Activated CD8-positive, alpha-beta memory T cell treated with anti-CD3 and anti-CD28 coated beads for 48 hours (primary cell): ENCODE results near the gene CXCR5.
"Not testable (repeated sequence)": the region's sequence is repeated elsewhere in the genome, so short reads cannot be mapped to it uniquely, and the experiment has no call there.

Experiments used
- DNase-seq, 3 experiments: peaks; one replicate each; pipeline ENCODE4 v3.0.0-alpha.2; 2020; ENCODE audit warnings: low read depth in 2 of 3, low spot score in 2 of 3

CXCR5 gene, protein sequence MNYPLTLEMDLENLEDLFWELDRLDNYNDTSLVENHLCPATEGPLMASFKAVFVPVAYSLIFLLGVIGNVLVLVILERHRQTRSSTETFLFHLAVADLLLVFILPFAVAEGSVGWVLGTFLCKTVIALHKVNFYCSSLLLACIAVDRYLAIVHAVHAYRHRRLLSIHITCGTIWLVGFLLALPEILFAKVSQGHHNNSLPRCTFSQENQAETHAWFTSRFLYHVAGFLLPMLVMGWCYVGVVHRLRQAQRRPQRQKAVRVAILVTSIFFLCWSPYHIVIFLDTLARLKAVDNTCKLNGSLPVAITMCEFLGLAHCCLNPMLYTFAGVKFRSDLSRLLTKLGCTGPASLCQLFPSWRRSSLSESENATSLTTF

GRCh38 chr11:118883368-118884071 lies at the start of gene CXCR5:
TSS of gene CXCR5 (plus strand) at chr11:118883892. CDS start at chr11:118883942, 50 bp downstream.
- no peak for DNase-seq

DNA sequence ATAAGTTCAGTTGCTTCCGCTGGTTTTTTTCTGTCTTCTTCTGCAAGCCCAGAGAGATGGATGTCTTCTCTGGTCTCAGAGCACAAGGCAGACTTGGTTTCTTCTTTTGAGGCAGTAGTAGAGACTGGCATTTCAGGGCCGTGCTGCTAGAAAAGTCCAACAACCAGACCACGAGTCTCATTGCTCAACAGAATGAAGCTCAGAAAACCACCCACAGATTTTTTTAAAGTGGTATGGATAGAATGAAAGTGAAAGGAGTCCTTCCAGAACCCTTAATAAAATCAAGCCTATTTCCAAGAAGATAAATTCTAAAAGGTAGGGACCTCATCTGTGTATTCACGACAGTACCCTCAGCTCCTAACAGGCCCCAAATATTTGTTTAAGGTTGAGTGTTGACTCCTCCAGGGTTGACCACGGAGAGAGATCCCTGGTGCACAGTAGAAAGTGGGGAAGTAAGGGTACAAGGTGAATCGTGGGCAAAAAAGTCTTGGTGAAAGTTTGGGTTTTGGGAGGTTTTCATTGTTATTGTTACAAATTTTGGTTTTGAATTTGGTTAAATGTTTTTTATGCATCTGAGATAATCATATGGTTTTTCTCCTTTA lies 49.2 kb upstream of the CXCR5 start:
- no peak for DNase-seq

- DNase-seq: no peak
Observed at GRCh38 chr11:118837868-118838267, 45.8 kb upstream of the CXCR5 start.

GRCh38 chr11:118838905-118839553 lies 44.7 kb upstream of the CXCR5 start:
- no peak for DNase-seq

GRCh38 chr11:118841469-118842242 lies 42.0 kb upstream of the CXCR5 start:
- no peak for DNase-seq

DNA sequence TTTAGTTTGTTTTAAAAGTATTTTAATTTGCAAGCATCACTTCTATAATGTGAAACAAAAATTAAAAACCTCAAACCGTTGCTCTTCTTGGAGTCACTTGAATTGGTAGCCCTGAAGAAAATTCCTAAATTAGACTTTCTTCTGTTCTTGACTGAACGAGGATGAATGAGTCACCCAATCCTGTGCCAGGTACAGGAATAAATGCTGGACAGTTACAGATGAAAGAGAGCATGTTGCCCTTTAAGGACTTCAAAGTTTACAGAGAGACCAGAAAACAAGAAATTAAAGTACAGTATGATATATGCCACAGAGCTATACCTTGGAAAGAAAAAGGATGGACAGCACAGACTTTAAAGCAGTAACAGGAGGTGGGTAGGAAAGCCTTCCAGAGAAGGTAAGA lies 41.3 kb upstream of the CXCR5 start:
- no peak for DNase-seq

DNA sequence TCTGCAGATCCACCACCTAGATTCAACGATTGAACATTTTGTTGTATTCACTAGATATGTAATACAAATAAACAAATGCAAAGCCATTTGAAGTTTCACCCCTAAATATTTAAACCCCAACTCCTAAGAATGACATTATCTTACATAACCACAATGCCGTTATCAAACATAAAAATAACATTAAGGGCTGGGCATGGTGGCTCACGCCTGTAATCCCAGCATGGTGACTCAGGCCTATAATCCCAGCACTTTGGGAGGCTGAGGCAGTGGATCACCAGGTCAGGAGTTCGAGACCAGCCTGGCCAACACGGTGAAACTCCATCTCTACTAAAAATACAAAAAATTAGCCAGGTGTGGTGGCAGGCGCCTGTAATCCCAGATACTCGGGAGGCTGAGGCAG lies 40.8 kb upstream of the CXCR5 start:
- DNase-seq: not testable (repeated sequence)

- no peak for DNase-seq
Observed at GRCh38 chr11:118843565-118843964, 40.1 kb upstream of the CXCR5 start.

GRCh38 chr11:118845369-118845768 lies 38.3 kb upstream of the CXCR5 start:
- DNase-seq: no peak

GRCh38 chr11:118846181-118846935 lies 37.3 kb upstream of the CXCR5 start:
- DNase-seq: no peak

DNA sequence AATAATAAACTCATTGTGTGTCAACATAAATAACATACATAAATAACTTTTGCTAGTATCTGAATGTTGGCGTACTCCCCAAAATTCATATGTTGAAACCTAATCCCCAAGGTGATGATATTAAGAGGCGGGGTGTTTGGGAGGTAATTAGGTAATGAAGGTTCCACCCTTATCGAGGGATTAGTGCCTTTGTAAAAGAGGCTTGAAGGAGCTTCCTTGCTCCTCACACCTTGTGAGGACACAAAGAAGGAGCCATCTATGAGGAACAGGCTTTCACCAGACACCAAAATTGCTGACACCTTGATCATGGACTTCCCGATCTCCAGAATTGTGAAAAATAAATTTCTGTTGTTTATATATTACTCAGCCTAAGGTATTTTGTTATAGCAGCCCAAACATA lies 33.9 kb upstream of the CXCR5 start:
- DNase-seq: no peak

DNA sequence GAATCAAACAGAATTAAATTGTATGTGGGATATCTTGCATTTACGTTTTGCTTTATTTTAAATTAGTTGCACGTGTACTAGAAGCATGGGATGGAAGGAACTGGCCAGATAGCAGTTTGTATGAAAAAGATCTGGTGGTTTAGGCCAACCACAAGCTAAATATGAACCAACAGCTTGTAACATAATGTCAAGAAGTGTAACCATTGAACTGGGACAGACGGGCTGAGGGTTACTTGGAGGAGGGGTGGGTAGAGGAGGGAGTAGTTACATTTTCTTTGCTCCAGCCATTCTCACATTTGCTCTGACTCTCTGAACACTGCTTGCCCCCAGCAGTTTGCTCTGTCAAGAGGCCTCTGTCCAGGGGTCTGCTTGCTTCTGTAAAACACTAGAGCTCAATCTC lies 31.7 kb upstream of the CXCR5 start:
- DNase-seq: no peak

DNA sequence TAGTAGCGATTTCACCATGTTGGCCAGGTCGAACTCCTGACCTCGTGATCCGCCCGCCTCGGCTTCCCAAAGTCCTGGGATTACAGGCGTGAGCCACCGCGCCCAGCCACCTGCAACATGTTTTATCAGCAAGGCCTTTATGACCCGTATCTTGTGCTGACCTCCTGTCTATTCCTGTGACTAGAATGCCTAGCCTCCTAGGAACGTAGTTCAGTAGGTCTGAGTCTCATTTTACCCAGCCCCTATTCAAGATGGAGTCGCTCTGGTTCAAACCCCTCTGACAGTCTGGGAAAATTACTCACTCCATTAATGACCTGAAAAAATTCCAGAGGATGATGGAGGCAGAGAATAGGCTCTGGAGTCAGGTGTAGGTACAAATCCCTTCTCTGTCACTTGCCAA lies 30.0 kb upstream of the CXCR5 start:
- no peak for DNase-seq

- DNase-seq: no peak
Observed at GRCh38 chr11:118856314-118856713, 27.4 kb upstream of the CXCR5 start.

DNA sequence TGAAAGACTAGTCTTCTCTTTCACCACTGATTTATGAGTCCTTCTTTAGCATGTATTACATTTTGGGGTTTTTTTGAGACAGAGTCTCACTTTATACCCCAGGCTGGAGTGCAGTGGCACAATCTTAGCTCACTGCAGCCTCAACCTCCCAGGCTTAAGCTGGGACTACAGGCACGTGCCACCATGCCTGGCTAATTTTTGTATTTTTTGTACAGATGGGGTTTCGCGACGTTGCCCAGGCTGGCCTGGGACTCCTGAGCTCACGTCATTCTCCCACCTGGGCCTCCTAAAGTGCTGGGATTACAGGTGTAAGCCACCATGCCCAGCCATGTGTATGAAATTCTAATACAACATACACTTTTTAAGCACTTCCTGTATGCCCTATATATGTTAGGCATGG lies 26.3 kb upstream of the CXCR5 start:
- no peak for DNase-seq

- no peak for DNase-seq
Observed at GRCh38 chr11:118859973-118860372, 23.7 kb upstream of the CXCR5 start.

DNA sequence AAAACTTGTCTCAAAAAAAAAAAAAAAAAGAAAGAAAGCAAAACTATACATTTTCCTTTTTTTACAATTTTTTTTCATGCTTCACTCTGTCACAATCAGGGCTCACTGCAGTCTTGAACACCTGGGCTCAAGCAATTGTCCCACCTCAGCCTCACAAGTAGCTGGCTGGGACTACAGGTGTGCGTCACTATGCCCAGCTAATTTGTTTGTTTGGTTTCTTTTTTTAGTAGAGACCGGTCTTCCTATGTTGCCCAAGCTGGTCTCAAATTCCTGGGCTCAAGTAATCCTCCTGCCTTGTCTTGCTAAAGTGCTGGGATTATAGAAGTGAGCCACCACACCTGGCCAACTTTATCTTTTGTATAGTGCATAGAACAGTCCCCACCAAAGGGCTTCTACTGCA lies 15.0 kb upstream of the CXCR5 start:
- DNase-seq: no peak

DNA sequence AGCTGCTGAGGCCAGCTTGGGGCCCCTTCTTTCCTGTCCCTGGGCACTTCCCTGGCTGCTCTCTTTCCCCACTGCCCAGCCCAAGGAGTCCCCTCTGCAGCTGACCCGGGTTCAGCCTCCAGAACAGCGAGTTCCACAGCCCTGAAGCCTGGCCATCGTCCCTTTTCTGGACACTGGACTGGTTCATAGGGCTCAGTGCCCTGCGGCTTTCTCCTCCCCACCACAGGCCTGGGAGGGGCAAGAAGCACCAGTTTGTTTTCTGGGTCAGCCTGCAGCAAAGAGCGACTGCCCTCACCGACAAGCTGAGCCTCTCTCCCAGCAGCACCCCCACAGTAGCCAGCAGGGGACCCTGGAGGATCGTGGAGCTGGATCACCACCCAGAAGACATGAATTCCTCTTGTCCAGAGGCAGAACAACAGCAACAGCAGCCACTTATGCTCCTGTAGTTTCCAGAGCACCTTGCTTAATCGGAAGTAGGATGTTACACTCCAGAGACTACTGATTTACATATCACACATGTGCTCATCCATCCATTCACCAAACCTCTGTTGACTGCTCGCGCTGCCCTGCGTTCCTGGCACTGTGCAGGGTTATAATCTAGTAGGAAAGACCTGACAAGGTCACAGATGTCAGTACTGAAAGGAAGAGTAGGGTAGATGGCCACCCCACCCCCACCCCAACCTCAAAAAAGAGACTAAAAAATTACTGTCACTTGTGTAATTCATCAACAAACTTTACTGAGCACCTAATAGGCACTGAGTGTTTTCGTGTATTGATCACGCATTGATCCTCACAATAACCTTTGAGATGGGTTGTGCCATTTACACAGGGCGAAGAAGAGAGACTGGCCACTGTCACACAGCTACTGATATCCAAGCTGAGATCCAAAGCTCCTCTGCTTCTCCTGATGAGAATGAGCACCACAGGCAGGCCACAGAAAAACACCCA lies 13.0 kb upstream of the CXCR5 start:
- DNase-seq: no peak

GRCh38 chr11:118872403-118872821 lies 11.3 kb upstream of the CXCR5 start:
- no peak for DNase-seq
